T-helper 2 cell (primary cell): ENCODE data around the gene SIRPB1.
"Not testable (repeated sequence)": the region's sequence is repeated elsewhere in the genome, so short reads cannot be mapped to it uniquely, and the experiment has no call there.

Experiments used
- DNase-seq, 5 experiments: peaks; one replicate each; pipeline versions ENCODE4 v3.0.0 to v3.0.0-alpha.2; 2012 to 2022
- total RNA-seq, 2 donors: gene quantifications; one replicate each; lab custom pipeline; 2026; lab: John Stamatoyannopoulos, UW

Gene SIRPB1
- total RNA-seq, result 0 to 0.81 reads per million in 2 donors

- peak in 1 of 5 experiments; percentile 58 for DNase-seq
Measured at GRCh38 chr20:1619861-1620444, at the start of gene SIRPB1. SIRPB1 (minus strand) TSS chr20:1620009; CDS start chr20:1619944, 65 bp downstream.

- DNase-seq, result no peak
Measured at GRCh38 chr20:1669304-1669703, 49.5 kb upstream of the SIRPB1 start.

GRCh38 chr20:1667502-1668085, 47.8 kb upstream of the SIRPB1 start:
- DNase-seq, result no peak

- DNase-seq, result peak in 1 of 5 experiments; percentile 55
Measured at GRCh38 chr20:1666802-1667201, 47.0 kb upstream of the SIRPB1 start.

GRCh38 chr20:1665345-1665744, 45.5 kb upstream of the SIRPB1 start:
- no peak for DNase-seq

GRCh38 chr20:1664911-1665310, 45.1 kb upstream of the SIRPB1 start:
- DNase-seq, result peak in 4 of 5 experiments; percentile 33 to 80 (median 54)

- peak in 1 of 5 experiments; percentile 62 for DNase-seq
Measured at GRCh38 chr20:1663917-1664316, 44.1 kb upstream of the SIRPB1 start.

GRCh38 chr20:1661542-1662299, 41.9 kb upstream of the SIRPB1 start:
- DNase-seq, result peak in 1 of 5 experiments; percentile 29

- peak in 2 of 5 experiments; percentile 27 to 66 for DNase-seq
Measured at GRCh38 chr20:1660246-1660645, 40.4 kb upstream of the SIRPB1 start.

GRCh38 chr20:1657556-1658334, 37.9 kb upstream of the SIRPB1 start, which contains the start of gene SIRPG:
SIRPG (minus strand) TSS chr20:1657779; CDS start chr20:1657714, 65 bp downstream.
- peak in 1 of 5 experiments; percentile 89 for DNase-seq

- DNase-seq, result peak in 1 of 5 experiments; percentile 64
Measured at GRCh38 chr20:1656844-1657243, 37.0 kb upstream of the SIRPB1 start.

- DNase-seq, result peak in 2 of 5 experiments; percentile 44 to 70
Measured at GRCh38 chr20:1654996-1655395, 35.2 kb upstream of the SIRPB1 start.

- DNase-seq, result peak in 1 of 5 experiments; percentile 80
Measured at GRCh38 chr20:1652960-1653359, 33.2 kb upstream of the SIRPB1 start.

- no peak for DNase-seq
Measured at GRCh38 chr20:1652104-1652503, 32.3 kb upstream of the SIRPB1 start.

GRCh38 chr20:1651268-1652058, 31.7 kb upstream of the SIRPB1 start:
- no peak for DNase-seq

- DNase-seq, result no peak
Measured at GRCh38 chr20:1648101-1648500, 28.3 kb upstream of the SIRPB1 start.

GRCh38 chr20:1646975-1647431, 27.2 kb upstream of the SIRPB1 start:
- DNase-seq, result no peak

GRCh38 chr20:1644101-1644962, 24.5 kb upstream of the SIRPB1 start:
- DNase-seq, result no peak

GRCh38 chr20:1638643-1639042, 18.8 kb upstream of the SIRPB1 start:
- DNase-seq, result not testable (repeated sequence)

GRCh38 chr20:1637755-1638154, 17.9 kb upstream of the SIRPB1 start:
- no peak for DNase-seq

- DNase-seq, result no peak
Measured at GRCh38 chr20:1637226-1637625, 17.4 kb upstream of the SIRPB1 start.
